HEK293 (cell line): ENCODE data around the gene FLCN.

Experiments used
- ATF2 ChIP-seq: fragments of 450-650 bp; formaldehyde crosslinking; IDR thresholded peaks from 2 replicates; pipeline ENCODE4 v1.5.1; 2016; ENCODE audit warnings: missing biosample characterization, missing genetic modification characterization, low read depth
- CTCF ChIP-seq: fragments of 450-650 bp; formaldehyde crosslinking; IDR thresholded peaks from 2 replicates; pipeline ENCODE4 v1.5.1; 2016; ENCODE audit warnings: missing biosample characterization, missing genetic modification characterization
- MZF1 ChIP-seq: fragments of 450-650 bp; formaldehyde crosslinking; IDR thresholded peaks from 2 replicates; pipeline ENCODE4 v1.5.1; 2017; ENCODE audit warnings: missing biosample characterization, missing genetic modification characterization, borderline replicate concordance
- TSHZ1 ChIP-seq: fragments of 450-650 bp; formaldehyde crosslinking; IDR thresholded peaks from 2 replicates; pipeline ENCODE4 v1.5.1; 2016; ENCODE audit warnings: missing biosample characterization, missing genetic modification characterization, borderline replicate concordance
- ZNF510 ChIP-seq: fragments of 450-650 bp; formaldehyde crosslinking; IDR thresholded peaks from 2 replicates; pipeline ENCODE4 v1.5.1; 2018; ENCODE audit warnings: mild to moderate bottlenecking, missing genetic modification characterization, missing biosample characterization; ENCODE audit not compliant: insufficient replicate concordance
- ZNF571 ChIP-seq: fragments of 450-650 bp; formaldehyde crosslinking; IDR thresholded peaks from 2 replicates; pipeline ENCODE4 v1.5.0; 2017; ENCODE audit warnings: missing biosample characterization, missing genetic modification characterization

DNA sequence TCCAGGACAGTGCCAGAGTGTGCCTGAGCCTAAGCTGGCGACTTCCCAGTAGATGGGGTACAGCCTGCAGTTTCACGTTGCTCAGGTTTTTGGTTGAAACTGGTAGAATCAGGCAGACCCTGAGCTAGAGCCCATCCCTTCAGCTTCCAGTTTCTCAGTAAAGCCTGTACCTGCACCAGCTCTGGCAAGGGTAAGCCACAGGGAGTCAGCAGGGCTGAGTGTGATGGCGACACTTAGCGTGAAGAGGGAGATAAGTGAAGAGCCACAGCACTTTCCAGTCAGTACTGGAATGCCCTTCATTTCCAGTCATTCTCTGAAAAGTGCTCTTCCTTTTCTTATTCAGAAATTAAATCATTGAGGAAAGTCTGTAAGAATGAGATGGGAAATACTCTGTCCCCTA lies 53.2 kb downstream of the FLCN start:
- TF ChIP-seq CTCF (tag by site-specific recombination), result no peak
- no peak for TF ChIP-seq TSHZ1 (tag by site-specific recombination)
- TF ChIP-seq ZNF571 (tag by site-specific recombination), result no peak
- TF ChIP-seq ATF2 (tag by site-specific recombination), result no peak
- TF ChIP-seq MZF1 (tag by site-specific recombination), result no peak
- no peak for TF ChIP-seq ZNF510
